ENCODE results near the gene ABCC11. TPM values are rescaled to one million over a fixed set of nuclear protein-coding genes. Genes with fewer than 3 reads are reported as not detected.

The ABCC11 gene
- total and polyA plus RNA-seq, 2 of the 13 experiments (the other 11 are each of a cell fraction or from before 2014, with no cell fraction given) = 1.0 to 1.4 TPM

DNA sequence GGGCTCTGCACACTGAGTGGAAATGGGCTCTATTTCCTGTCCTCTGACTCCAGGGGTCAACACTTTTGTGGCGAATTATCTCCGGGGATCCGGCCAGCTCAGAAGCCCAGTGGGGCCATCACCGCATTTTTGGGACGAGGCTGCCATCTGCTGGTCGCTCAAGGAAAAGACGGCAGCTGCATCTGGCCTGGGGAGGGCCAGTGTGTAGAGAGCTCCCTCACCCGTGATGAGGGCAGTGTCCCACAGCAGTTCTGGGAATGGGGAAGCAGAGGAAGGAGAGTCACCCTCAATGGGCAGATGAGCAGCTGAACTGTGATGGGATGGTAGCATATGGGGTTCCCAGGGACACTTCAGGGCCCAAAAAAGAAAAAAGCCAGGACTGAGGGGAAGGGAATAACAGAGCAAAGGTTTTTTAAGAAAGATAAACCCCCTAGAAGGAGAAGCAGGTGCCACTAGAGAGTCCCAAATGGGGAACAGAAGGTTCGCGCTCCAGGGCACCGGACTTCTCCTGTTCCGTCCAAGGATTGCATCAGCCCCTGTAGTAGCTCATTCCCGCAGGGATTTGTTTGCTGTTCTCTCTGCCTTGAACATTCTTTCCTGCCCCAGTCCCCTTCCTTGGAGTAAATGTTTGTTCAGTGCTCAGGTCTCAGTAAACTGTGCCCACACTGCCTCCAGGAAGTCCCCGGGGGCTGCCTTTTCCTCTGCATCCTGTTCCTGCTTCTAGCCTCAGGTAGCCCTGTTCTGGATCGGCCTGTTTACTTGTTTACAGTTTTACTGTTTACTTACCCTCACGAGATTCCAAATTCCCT is 82.2 kb downstream of the ABCC11 start (continued):
- TF ChIP-seq, protein P1, sequence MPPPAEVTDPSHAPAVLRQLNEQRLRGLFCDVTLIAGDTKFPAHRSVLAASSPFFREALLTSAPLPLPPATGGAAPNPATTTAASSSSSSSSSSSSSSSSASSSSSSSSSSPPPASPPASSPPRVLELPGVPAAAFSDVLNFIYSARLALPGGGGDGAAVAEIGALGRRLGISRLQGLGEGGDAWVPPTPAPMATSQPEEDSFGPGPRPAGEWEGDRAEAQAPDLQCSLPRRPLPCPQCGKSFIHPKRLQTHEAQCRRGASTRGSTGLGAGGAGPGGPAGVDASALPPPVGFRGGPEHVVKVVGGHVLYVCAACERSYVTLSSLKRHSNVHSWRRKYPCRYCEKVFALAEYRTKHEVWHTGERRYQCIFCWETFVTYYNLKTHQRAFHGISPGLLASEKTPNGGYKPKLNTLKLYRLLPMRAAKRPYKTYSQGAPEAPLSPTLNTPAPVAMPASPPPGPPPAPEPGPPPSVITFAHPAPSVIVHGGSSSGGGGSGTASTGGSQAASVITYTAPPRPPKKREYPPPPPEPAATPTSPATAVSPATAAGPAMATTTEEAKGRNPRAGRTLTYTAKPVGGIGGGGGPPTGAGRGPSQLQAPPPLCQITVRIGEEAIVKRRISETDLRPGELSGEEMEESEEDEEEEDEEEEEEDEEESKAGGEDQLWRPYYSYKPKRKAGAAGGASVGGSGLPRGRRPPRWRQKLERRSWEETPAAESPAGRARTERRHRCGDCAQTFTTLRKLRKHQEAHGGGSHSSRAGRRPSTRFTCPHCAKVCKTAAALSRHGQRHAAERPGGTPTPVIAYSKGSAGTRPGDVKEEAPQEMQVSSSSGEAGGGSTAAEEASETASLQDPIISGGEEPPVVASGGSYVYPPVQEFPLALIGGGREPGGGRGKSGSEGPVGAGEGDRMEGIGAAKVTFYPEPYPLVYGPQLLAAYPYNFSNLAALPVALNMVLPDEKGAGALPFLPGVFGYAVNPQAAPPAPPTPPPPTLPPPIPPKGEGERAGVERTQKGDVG (CRISPR knock-in tag; IDR thresholded peaks at IDR 0.05; ENCODE audit: borderline replicate concordance) = no peak
- no peak for TF ChIP-seq RAD51 (IDR thresholded peaks at IDR 0.05; ENCODE audit: borderline replicate concordance)
- TF ChIP-seq NFE2 (CRISPR knock-in tag; IDR thresholded peaks at IDR 0.05) = no peak
- no peak for TF ChIP-seq FOXM1 (CRISPR knock-in tag; IDR thresholded peaks at IDR 0.05)
- peak; percentile 72 for TF ChIP-seq TEAD3 (CRISPR knock-in tag; optimal IDR thresholded peaks at IDR 0.05; ENCODE audit: borderline replicate concordance)
- TF ChIP-seq, protein P2, sequence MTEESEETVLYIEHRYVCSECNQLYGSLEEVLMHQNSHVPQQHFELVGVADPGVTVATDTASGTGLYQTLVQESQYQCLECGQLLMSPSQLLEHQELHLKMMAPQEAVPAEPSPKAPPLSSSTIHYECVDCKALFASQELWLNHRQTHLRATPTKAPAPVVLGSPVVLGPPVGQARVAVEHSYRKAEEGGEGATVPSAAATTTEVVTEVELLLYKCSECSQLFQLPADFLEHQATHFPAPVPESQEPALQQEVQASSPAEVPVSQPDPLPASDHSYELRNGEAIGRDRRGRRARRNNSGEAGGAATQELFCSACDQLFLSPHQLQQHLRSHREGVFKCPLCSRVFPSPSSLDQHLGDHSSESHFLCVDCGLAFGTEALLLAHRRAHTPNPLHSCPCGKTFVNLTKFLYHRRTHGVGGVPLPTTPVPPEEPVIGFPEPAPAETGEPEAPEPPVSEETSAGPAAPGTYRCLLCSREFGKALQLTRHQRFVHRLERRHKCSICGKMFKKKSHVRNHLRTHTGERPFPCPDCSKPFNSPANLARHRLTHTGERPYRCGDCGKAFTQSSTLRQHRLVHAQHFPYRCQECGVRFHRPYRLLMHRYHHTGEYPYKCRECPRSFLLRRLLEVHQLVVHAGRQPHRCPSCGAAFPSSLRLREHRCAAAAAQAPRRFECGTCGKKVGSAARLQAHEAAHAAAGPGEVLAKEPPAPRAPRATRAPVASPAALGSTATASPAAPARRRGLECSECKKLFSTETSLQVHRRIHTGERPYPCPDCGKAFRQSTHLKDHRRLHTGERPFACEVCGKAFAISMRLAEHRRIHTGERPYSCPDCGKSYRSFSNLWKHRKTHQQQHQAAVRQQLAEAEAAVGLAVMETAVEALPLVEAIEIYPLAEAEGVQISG (CRISPR knock-in tag; IDR thresholded peaks at IDR 0.05) = peak; percentile 37; the same call in 1 of the 2 replicates
- TF ChIP-seq BRCA1 (CRISPR knock-in tag; IDR thresholded peaks at IDR 0.05) = no peak
- TF ChIP-seq, protein P3, sequence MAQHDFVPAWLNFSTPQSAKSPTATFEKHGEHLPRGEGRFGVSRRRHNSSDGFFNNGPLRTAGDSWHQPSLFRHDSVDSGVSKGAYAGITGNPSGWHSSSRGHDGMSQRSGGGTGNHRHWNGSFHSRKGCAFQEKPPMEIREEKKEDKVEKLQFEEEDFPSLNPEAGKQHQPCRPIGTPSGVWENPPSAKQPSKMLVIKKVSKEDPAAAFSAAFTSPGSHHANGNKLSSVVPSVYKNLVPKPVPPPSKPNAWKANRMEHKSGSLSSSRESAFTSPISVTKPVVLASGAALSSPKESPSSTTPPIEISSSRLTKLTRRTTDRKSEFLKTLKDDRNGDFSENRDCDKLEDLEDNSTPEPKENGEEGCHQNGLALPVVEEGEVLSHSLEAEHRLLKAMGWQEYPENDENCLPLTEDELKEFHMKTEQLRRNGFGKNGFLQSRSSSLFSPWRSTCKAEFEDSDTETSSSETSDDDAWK (CRISPR knock-in tag; IDR thresholded peaks at IDR 0.05) = no peak
- no peak for TF ChIP-seq FOXA1 (IDR thresholded peaks at IDR 0.05)
- peak; percentile 77 for TF ChIP-seq FOXA1 (CRISPR knock-in tag; IDR thresholded peaks at IDR 0.05)
- TF ChIP-seq ZFP90 (CRISPR knock-in tag; IDR thresholded peaks at IDR 0.05; ENCODE audit: borderline replicate concordance) = no peak; the same call in 1 of the 2 replicates
- peak; percentile 83 for TF ChIP-seq NCOA2 (CRISPR knock-in tag; IDR thresholded peaks at IDR 0.05)
- peak; percentile 98 for TF ChIP-seq STAG1 (CRISPR knock-in tag; IDR thresholded peaks at IDR 0.05)
- TF ChIP-seq, protein P4, sequence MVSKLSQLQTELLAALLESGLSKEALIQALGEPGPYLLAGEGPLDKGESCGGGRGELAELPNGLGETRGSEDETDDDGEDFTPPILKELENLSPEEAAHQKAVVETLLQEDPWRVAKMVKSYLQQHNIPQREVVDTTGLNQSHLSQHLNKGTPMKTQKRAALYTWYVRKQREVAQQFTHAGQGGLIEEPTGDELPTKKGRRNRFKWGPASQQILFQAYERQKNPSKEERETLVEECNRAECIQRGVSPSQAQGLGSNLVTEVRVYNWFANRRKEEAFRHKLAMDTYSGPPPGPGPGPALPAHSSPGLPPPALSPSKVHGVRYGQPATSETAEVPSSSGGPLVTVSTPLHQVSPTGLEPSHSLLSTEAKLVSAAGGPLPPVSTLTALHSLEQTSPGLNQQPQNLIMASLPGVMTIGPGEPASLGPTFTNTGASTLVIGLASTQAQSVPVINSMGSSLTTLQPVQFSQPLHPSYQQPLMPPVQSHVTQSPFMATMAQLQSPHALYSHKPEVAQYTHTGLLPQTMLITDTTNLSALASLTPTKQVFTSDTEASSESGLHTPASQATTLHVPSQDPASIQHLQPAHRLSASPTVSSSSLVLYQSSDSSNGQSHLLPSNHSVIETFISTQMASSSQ (IDR thresholded peaks at IDR 0.05; ENCODE audit: low read depth) = no peak
- TF ChIP-seq, protein P4 (CRISPR knock-in tag; IDR thresholded peaks at IDR 0.05; ENCODE audit: borderline replicate concordance) = no peak
- TF ChIP-seq ZNF501 (CRISPR knock-in tag; IDR thresholded peaks at IDR 0.05) = no peak
- TF ChIP-seq SMAD3 (CRISPR knock-in tag; IDR thresholded peaks at IDR 0.05) = 0 out of 2 replicates have a peak, but pooled peaks have one; percentile 51
- TF ChIP-seq SMARCE1 (IDR thresholded peaks at IDR 0.05; ENCODE audit: borderline replicate concordance) = no peak
- TF ChIP-seq MTA1 (CRISPR knock-in tag; IDR thresholded peaks at IDR 0.05; ENCODE audit: borderline replicate concordance) = peak; percentile 61; the same call in 1 of the 2 replicates

All from HepG2 (cell line).